ENCODE measurements around the gene PNKD.

GRCh38 chr2:218255446-218255845, 14.9 kb upstream of the PNKD start:
- no peak for TF ChIP-seq CTCF (IDR thresholded peaks at IDR 0.05)
- TF ChIP-seq POLR2AphosphoS5 (IDR thresholded peaks at IDR 0.05), result no peak
- no peak for TF ChIP-seq POLR2A (IDR thresholded peaks at IDR 0.05)

All from stomach (tissue), 4 donors.